ENCODE results near the gene CCDC157. TPM values are rescaled to one million over a fixed set of nuclear protein-coding genes. Genes with fewer than 3 reads are reported as not detected.

The CCDC157 gene
- total RNA-seq, 2 experiments from 2014 or later = 2.2 to 2.4 TPM

- intact Hi-C loops (cut with micrococcal nuclease) = no loop called here
- no peak for DNase-seq
- H3K27ac Mint-ChIP-seq = peak overlapping the region; percentile 76
These were observed 396 bp downstream of the CCDC157 start for GRCh38 chr22:30357236-30357570.

GRCh38 chr22:30357650-30358215 lies 926 bp downstream of the CCDC157 start:
- Mint-ChIP-seq H3K36me3 (ENCODE audit: low read depth) (peaks cover 24% of the 10 kb centered on the region), H3K27me3 (no peaks in the 10 kb centered on the region), H3K4me3 (peak overlapping the region; percentile 96), H3K4me1 (ENCODE audit: low read depth) (peaks cover 35% of the 10 kb centered on the region), H3K27ac (no peak overlapping the region), H3K9me3 (no peaks in the 10 kb centered on the region)
- intact Hi-C loops (cut with micrococcal nuclease) = no loop called here
- TF ChIP-seq CTCF (IDR thresholded peaks at IDR 0.05) = no peak
- ATAC-seq (no peak), DNase-seq (no peak)
- CTCF ChIA-PET = interaction anchor here (0.8 to 2.1 kb wide), 4 partner anchors 11 to 94 kb away, joined by 3 to 17 read pairs (median 4); no protein-coding TSS in a partner anchor
- POLR2A ChIA-PET = interaction anchor here (0.7 to 1.7 kb wide), 5 partner anchors 13 to 31 kb away, joined by 3 to 6 read pairs (median 3); partner anchors contain the start of genes RNF215 and TBC1D10A

More at GRCh38 chr22:30357236-30357570, 396 bp downstream of the CCDC157 start:
- Mint-ChIP-seq H3K36me3 (ENCODE audit: low read depth) (peaks cover 30% of the 10 kb centered on the region), H3K27me3 (no peaks in the 10 kb centered on the region), H3K4me1 (ENCODE audit: low read depth) (peaks cover 39% of the 10 kb centered on the region), H3K4me3 (peak overlapping the region; percentile 96), H3K9me3 (no peaks in the 10 kb centered on the region)
- no peak for TF ChIP-seq CTCF (IDR thresholded peaks at IDR 0.05)
- ATAC-seq = peak; percentile 6
- ChIA-PET POLR2A (interaction anchor here (0.7 to 1.7 kb wide), 12 partner anchors 10 to 97 kb away, joined by 3 to 9 read pairs (median 3); partner anchors contain the start of genes MTFP1, RNF215 and TBC1D10A), CTCF (interaction anchor here (1.1 to 2.9 kb wide), 5 partner anchors 30 to 69 kb away, joined by 3 to 43 read pairs (median 12); partner anchors contain the start of genes CASTOR1, RNF215 and TBC1D10A)

GRCh38 chr22:30358541-30358940 lies 1.7 kb downstream of the CCDC157 start:
- POLR2A ChIA-PET = interaction anchor here (0.7 to 1.2 kb wide), 2 partner anchors 14 to 32 kb away, joined by 3 read pairs; partner anchors contain the start of gene TBC1D10A
- CTCF ChIA-PET = interaction anchor here (0.6 to 2.1 kb wide), 6 partner anchors 10 to 95 kb away, joined by 3 to 17 read pairs (median 4); partner anchors contain the start of gene RNF215
- peaks cover 21% of the 10 kb centered on the region for H3K36me3 Mint-ChIP-seq (ENCODE audit: low read depth)
- DNase-seq = no peak
- TF ChIP-seq CTCF (IDR thresholded peaks at IDR 0.05) = no peak
- H3K4me3 Mint-ChIP-seq = no peak overlapping the region
- no peak for ATAC-seq
- H3K27me3 Mint-ChIP-seq = no peaks in the 10 kb centered on the region
- H3K27ac Mint-ChIP-seq = no peak overlapping the region
- intact Hi-C loops (cut with micrococcal nuclease) = no loop called here
- H3K9me3 Mint-ChIP-seq = no peaks in the 10 kb centered on the region
- peaks cover 29% of the 10 kb centered on the region for H3K4me1 Mint-ChIP-seq (ENCODE audit: low read depth)

GRCh38 chr22:30361916-30362650 lies 5.3 kb downstream of the CCDC157 start:
- TF ChIP-seq CTCF (IDR thresholded peaks at IDR 0.05) = no peak
- no peaks in the 10 kb centered on the region for H3K27me3 Mint-ChIP-seq
- no peak for ATAC-seq
- H3K27ac Mint-ChIP-seq = no peak overlapping the region
- POLR2A ChIA-PET = interaction anchor here (0.8 kb wide), 1 partner anchor 74 kb away, joined by 3 read pairs; no protein-coding TSS in a partner anchor
- no peak overlapping the region for H3K4me3 Mint-ChIP-seq
- peaks cover 5% of the 10 kb centered on the region for H3K4me1 Mint-ChIP-seq (ENCODE audit: low read depth)
- CTCF ChIA-PET = interaction anchor here (2.3 kb wide), 1 partner anchor 74 kb away, joined by 9 read pairs; no protein-coding TSS in a partner anchor
- DNase-seq = no peak
- H3K9me3 Mint-ChIP-seq = no peaks in the 10 kb centered on the region
- intact Hi-C loops (cut with micrococcal nuclease) = no loop called here
- H3K36me3 Mint-ChIP-seq (ENCODE audit: low read depth) = no peaks in the 10 kb centered on the region

All from activated CD8-positive, alpha-beta T cell treated with anti-CD3 and anti-CD28 coated beads for 36 hours (primary cell).